Colonic mucosa (tissue), 4 donors: ENCODE data around the gene TSPYL4. TPM values are rescaled to one million over a fixed set of nuclear protein-coding genes. Genes with fewer than 3 reads are reported as not detected.

Experiments
- DNase-seq: peaks from one replicate; pipeline ENCODE4 v3.0.0-alpha.2; 2020
- H3K27ac ChIP-seq: fragments of 200-600 bp; one replicate; pipeline ENCODE4 v1.8.0; 2021
- H3K27me3 ChIP-seq: fragments of 200-600 bp; one replicate; pipeline ENCODE4 v1.8.0; 2021
- H3K36me3 ChIP-seq: fragments of 200-600 bp; one replicate; pipeline ENCODE4 v1.8.0; 2021
- H3K4me1 ChIP-seq: fragments of 200-600 bp; one replicate; pipeline ENCODE4 v1.8.0; 2021; ENCODE audit warnings: mild to moderate bottlenecking
- H3K4me3 ChIP-seq: fragments of 200-600 bp; one replicate; pipeline ENCODE4 v1.8.0; 2021
- H3K9ac ChIP-seq, 2 donors: one replicate each; pipeline ENCODE4 v1.7.0; 2013; ENCODE audit warnings: control low read depth in 2 of 2, low read depth in 2 of 2, low read length in 2 of 2
- H3K9me3 ChIP-seq: fragments of 200-600 bp; one replicate; pipeline ENCODE4 v1.8.0; 2021
- CTCF ChIP-seq: fragments of 200-600 bp; IDR thresholded peaks from one replicate; pipeline ENCODE4 v1.8.0; 2022; ENCODE audit warnings: antibody characterized with exemption, mild to moderate bottlenecking
- intact Hi-C: fragments of 100-400 bp; cut with DNase I; formaldehyde crosslinking; loops from one replicate; pipeline ENCODE4 v1.14.1; 2022
- total RNA-seq, 2 donors: library from RNA; stranded (reverse); fragmentation: NEBNext Ultra II Directional in 1 of 2; extraction: Animal tissue kit (Norgen Biotek cat#: 25700) in 1 of 2; gene quantifications; one replicate each; pipeline ENCODE4 v1.2.1, GENCODE V29; 2021
- donor health status: healthy.
- donor health status: DM: no; HTN: no; CAD: no.
- donor health status: DM: no; HTN: no; CAD: no.

The TSPYL4 gene
- total RNA-seq, 2 donors from 2014 or later: 7.0 to 8.3 TPM

GRCh38 chr6:116251568-116252384, 2.1 kb downstream of the TSPYL4 start:
- H3K9ac ChIP-seq: no peak overlapping the region
- no peaks in the 10 kb centered on the region for H3K36me3 ChIP-seq

GRCh38 chr6:116248577-116248976, 5.3 kb downstream of the TSPYL4 start:
- Histone ChIP-seq H3K27me3 (no peaks in the 10 kb centered on the region), H3K36me3 (no peaks in the 10 kb centered on the region), H3K4me3 (no peak overlapping the region), H3K9ac (no peak overlapping the region), H3K9me3 (no peaks in the 10 kb centered on the region), H3K27ac (no peak overlapping the region), H3K4me1 (peaks cover 3% of the 10 kb centered on the region)
- no peak for TF ChIP-seq CTCF
- intact Hi-C loops: no loop called here
- DNase-seq: no peak

More at GRCh38 chr6:116251568-116252384, 2.1 kb downstream of the TSPYL4 start:
- H3K4me3 ChIP-seq: no peak overlapping the region
- intact Hi-C loops: no loop called here
- no peak overlapping the region for H3K27ac ChIP-seq
- H3K27me3 ChIP-seq: no peaks in the 10 kb centered on the region
- H3K4me1 ChIP-seq: peaks cover 3% of the 10 kb centered on the region
- TF ChIP-seq CTCF: no peak
- DNase-seq: no peak
- no peaks in the 10 kb centered on the region for H3K9me3 ChIP-seq

GRCh38 chr6:116247285-116247684, 6.6 kb downstream of the TSPYL4 start:
- no peaks in the 10 kb centered on the region for H3K36me3 ChIP-seq
- H3K9me3 ChIP-seq: no peaks in the 10 kb centered on the region
- H3K4me3 ChIP-seq: no peak overlapping the region
- H3K9ac ChIP-seq: no peak overlapping the region
- H3K27ac ChIP-seq: no peak overlapping the region
- no peaks in the 10 kb centered on the region for H3K27me3 ChIP-seq
- intact Hi-C loops: no loop called here
- DNase-seq: no peak
- H3K4me1 ChIP-seq: no peaks in the 10 kb centered on the region
- no peak for TF ChIP-seq CTCF

- H3K27ac ChIP-seq: no peak overlapping the region
- no peak for TF ChIP-seq CTCF
- H3K4me1 ChIP-seq: no peaks in the 10 kb centered on the region
- H3K9ac ChIP-seq: no peak overlapping the region
- no peaks in the 10 kb centered on the region for H3K9me3 ChIP-seq
- no peaks in the 10 kb centered on the region for H3K36me3 ChIP-seq
- no peak for DNase-seq
- H3K4me3 ChIP-seq: no peak overlapping the region
- intact Hi-C loops: no loop called here
- no peaks in the 10 kb centered on the region for H3K27me3 ChIP-seq
Measured at GRCh38 chr6:116246089-116246488, 7.8 kb downstream of the TSPYL4 start.

- TF ChIP-seq CTCF: no peak
- intact Hi-C loops: no loop called here
- Histone ChIP-seq H3K4me1 (no peaks in the 10 kb centered on the region), H3K4me3 (no peak overlapping the region), H3K27ac (no peak overlapping the region), H3K36me3 (no peaks in the 10 kb centered on the region), H3K27me3 (no peaks in the 10 kb centered on the region), H3K9ac (no peak overlapping the region), H3K9me3 (no peaks in the 10 kb centered on the region)
- DNase-seq: no peak
Measured at GRCh38 chr6:116244284-116244683, 9.6 kb downstream of the TSPYL4 start.
